ENCODE results near the gene ANK3.

Gene ANK3

DNA sequence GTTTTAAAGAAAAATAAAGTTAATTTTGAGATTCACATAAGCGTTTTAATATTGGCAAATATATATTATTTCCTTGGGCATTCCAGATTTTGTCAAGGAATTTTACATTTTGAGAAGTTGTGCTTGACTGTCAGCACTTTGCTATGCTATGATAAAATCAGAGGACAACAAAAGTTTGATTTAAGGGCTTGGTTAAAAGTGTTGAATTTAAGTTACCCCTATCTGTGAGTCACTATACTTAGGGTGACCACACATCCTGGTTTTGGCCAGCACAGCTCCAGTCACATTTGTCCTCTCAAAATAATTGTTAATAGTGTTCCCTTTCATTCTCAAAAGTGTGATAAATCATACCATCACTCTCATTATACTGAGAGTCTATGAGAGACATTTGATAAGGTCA, 34.2 kb upstream of the ANK3 start:
- no peak overlapping the region for H3K4me3 ChIP-seq (ENCODE audit: low read depth, low read length)
- DNase-seq (ENCODE audit: low read depth), result no peak
- in situ Hi-C loops (cut with HindIII; ENCODE audit: low sequenced_read_pairs), result no loop called here
- TF ChIP-seq, protein P1, sequence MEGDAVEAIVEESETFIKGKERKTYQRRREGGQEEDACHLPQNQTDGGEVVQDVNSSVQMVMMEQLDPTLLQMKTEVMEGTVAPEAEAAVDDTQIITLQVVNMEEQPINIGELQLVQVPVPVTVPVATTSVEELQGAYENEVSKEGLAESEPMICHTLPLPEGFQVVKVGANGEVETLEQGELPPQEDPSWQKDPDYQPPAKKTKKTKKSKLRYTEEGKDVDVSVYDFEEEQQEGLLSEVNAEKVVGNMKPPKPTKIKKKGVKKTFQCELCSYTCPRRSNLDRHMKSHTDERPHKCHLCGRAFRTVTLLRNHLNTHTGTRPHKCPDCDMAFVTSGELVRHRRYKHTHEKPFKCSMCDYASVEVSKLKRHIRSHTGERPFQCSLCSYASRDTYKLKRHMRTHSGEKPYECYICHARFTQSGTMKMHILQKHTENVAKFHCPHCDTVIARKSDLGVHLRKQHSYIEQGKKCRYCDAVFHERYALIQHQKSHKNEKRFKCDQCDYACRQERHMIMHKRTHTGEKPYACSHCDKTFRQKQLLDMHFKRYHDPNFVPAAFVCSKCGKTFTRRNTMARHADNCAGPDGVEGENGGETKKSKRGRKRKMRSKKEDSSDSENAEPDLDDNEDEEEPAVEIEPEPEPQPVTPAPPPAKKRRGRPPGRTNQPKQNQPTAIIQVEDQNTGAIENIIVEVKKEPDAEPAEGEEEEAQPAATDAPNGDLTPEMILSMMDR (IDR thresholded peaks at IDR 0.05; ENCODE audit: low read depth, low read length, missing control alignments), result no peak

DNA sequence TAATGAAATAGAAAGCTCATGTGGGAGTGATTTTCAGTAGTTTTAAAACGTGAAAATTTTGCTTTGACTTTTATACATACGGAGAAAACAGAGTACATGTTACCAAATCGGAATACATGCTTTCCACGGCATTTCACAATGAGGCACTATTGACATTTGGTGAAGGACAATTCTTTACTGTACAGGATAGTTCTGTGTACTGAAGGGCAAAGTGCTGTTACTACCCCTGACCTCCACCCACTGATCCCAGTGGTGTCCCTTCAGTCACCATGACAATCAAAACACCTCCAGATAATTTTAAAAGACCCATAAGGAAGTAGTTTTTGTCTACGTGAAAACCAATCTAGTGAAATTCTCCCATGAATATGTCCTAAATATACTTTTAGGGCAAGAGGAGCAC, 33.1 kb upstream of the ANK3 start:
- no peak overlapping the region for H3K4me3 ChIP-seq (ENCODE audit: low read depth, low read length)
- TF ChIP-seq, protein P1 (IDR thresholded peaks at IDR 0.05; ENCODE audit: low read depth, low read length, missing control alignments), result no peak
- no peak for DNase-seq (ENCODE audit: low read depth)
- in situ Hi-C loops (cut with HindIII; ENCODE audit: low sequenced_read_pairs), result no loop called here

DNA sequence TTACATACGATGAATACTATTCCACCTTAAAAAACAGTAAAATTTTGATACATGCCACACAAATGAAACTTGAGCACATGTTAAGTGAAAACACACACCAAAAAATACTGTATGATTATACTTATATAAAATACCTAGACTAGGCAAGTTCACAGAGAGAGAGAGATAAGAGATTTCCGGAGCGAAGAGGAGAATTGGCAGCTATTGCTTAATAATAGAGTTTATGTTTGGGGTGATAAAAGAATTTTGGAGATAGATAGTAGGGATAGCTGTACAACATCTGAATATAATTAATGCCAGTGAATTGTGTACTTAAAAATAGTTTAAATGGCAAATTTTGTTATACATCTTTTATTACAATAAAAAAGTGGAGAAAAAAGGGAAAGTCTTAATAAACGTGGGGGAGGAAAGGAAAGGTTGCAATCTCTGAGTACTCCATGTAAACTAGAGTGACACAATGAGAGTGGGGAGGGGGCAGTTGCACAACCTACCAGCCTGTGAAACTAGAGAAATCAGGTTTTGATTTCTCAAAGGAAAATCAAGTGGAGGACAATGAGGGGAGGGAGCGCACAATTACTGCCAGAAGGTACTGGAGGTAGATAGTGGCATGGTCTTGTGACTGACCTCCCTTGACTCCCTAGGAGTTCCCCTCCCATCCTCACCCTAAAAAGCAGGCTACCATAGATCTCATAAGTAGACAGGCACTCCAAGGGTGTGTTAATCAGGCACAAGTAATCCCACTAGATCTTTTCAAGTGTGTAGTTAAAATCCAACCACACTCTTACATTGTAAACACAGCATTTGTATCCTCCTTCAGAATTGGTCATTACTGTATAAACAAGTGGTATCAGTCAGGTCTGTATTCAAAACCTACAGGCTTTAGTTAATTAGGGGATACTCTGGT, 31.6 kb upstream of the ANK3 start:
- no peak for DNase-seq (ENCODE audit: low read depth)
- no peak overlapping the region for H3K4me3 ChIP-seq (ENCODE audit: low read depth, low read length)
- TF ChIP-seq, protein P1 (IDR thresholded peaks at IDR 0.05; ENCODE audit: low read depth, low read length, missing control alignments), result no peak
- in situ Hi-C loops (cut with HindIII; ENCODE audit: low sequenced_read_pairs), result no loop called here

DNA sequence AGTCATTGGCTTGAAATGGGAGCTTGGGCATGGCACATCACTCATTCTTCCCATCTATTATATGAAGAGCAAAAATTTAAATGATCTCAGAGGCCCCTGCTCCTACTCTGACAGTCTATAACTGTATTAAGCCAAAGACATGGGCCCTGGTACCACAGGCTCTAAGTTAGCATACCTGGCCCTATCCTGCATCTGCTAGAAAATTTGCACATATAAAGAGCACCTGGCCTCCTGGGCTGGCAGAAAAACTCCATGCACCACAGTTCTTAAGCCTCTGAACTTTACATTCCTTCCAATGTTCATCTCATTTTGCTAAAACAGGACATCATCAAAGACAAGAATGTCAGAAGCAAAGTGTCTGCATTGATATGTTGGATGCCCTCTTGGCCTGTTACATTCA, 29.6 kb upstream of the ANK3 start:
- TF ChIP-seq, protein P1 (IDR thresholded peaks at IDR 0.05; ENCODE audit: low read depth, low read length, missing control alignments), result no peak
- in situ Hi-C loops (cut with HindIII; ENCODE audit: low sequenced_read_pairs), result no loop called here
- DNase-seq (ENCODE audit: low read depth), result no peak
- no peak overlapping the region for H3K4me3 ChIP-seq (ENCODE audit: low read depth, low read length)

DNA sequence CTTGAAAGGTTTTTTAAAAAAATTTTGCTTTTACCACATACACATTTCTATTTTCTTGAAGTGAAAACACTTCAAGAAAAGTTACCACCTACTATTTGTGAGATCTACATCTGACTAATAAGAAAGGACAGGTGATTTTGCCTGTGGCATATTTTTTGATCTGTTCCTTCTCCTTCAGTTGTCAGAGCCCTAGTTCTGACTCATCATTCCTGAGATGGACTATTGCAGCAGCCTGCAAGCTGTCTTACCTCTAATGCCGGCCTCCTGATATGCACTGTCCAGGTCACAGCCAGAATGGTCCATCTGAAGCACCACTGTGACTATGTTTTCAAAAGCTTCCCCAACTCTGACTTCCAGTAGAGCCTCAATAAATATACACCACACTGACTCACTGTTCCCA, 28.2 kb upstream of the ANK3 start:
- in situ Hi-C loops (cut with HindIII; ENCODE audit: low sequenced_read_pairs), result no loop called here
- DNase-seq (ENCODE audit: low read depth), result no peak
- no peak overlapping the region for H3K4me3 ChIP-seq (ENCODE audit: low read depth, low read length)
- TF ChIP-seq, protein P1 (IDR thresholded peaks at IDR 0.05; ENCODE audit: low read depth, low read length, missing control alignments), result no peak

DNA sequence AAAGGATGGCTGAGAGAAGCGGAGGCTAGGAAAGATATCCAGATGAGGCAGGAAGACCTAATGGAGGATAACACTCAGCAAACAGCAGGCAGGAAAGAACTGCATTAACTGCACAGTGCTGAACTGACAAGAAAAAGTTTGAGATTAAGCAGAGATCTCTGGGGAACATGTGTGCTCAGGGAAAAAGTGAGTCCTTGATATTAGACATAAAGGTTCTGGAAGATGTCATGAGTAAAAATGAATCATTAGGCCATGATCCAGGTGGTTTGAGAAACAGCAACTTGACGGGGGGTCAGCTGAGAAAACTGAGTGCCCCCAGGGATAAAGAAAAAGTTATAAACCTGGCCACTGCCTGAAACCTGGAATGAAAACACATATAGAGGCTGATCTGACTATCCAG, 27.3 kb upstream of the ANK3 start:
- in situ Hi-C loops (cut with HindIII; ENCODE audit: low sequenced_read_pairs), result no loop called here
- H3K4me3 ChIP-seq (ENCODE audit: low read depth, low read length), result no peak overlapping the region
- no peak for DNase-seq (ENCODE audit: low read depth)
- TF ChIP-seq, protein P1 (IDR thresholded peaks at IDR 0.05; ENCODE audit: low read depth, low read length, missing control alignments), result no peak

Measured in astrocyte of the cerebellum (primary cell).